SK-N-MC (cell line): ENCODE measurements around the gene FOXO6.
A peak's percentile ranks its signal among the peaks of the same experiment; 100 is the strongest.
"Not testable (repeated sequence)": the region's sequence is repeated elsewhere in the genome, so short reads cannot be mapped to it uniquely, and the experiment has no call there.

Experiments used
- DNase-seq: peaks from one replicate; pipeline ENCODE4 v3.0.0-alpha.2; 2011; ENCODE audit warnings: low read depth, low spot score
- H3K27ac ChIP-seq: fragments of 200-600 bp; sonication (generic); 2 replicates; pipeline ENCODE4 v1.5.1; 2016; ENCODE audit warnings: mixed run types
- H3K36me3 ChIP-seq: fragments of 200-600 bp; sonication (generic); 2 replicates; pipeline ENCODE4 v1.6.1; 2017; ENCODE audit warnings: antibody characterized with exemption, low read length, mixed read lengths; ENCODE audit not compliant: insufficient read depth
- H3K4me3 ChIP-seq: fragments of 200-600 bp; sonication (generic); 2 replicates; pipeline ENCODE4 v1.5.1; 2016
- H3K9ac ChIP-seq: fragments of 200-600 bp; sonication (generic); 2 replicates; pipeline ENCODE4 v1.8.0; 2017; ENCODE audit warnings: mixed run types, mixed read lengths; ENCODE audit not compliant: insufficient read length
- H3K9me3 ChIP-seq: fragments of 200-600 bp; sonication (generic); 2 replicates; pipeline ENCODE4 v1.6.1; 2017; ENCODE audit warnings: low read depth, mild to moderate bottlenecking, antibody characterized with exemption, low read length, moderate library complexity, mixed read lengths
- EZH2 ChIP-seq: fragments of 200-600 bp; sonication (generic); IDR thresholded peaks from one replicate; pipeline ENCODE4 v1.6.1; 2017; ENCODE audit warnings: antibody characterized with exemption
- FOXP2 ChIP-seq: optimal IDR thresholded peaks from 2 replicates; pipeline ENCODE3; 2011; ENCODE audit warnings: mild to moderate bottlenecking, moderate library complexity; ENCODE audit not compliant: insufficient read depth; ENCODE audit errors: extremely low read length, control extremely low read depth
- POLR2AphosphoS5 ChIP-seq: IDR thresholded peaks from 2 replicates; pipeline ENCODE4 v1.6.1; 2012; ENCODE audit warnings: mild to moderate bottlenecking, low read depth, low read length, borderline replicate concordance

The FOXO6 gene

DNA sequence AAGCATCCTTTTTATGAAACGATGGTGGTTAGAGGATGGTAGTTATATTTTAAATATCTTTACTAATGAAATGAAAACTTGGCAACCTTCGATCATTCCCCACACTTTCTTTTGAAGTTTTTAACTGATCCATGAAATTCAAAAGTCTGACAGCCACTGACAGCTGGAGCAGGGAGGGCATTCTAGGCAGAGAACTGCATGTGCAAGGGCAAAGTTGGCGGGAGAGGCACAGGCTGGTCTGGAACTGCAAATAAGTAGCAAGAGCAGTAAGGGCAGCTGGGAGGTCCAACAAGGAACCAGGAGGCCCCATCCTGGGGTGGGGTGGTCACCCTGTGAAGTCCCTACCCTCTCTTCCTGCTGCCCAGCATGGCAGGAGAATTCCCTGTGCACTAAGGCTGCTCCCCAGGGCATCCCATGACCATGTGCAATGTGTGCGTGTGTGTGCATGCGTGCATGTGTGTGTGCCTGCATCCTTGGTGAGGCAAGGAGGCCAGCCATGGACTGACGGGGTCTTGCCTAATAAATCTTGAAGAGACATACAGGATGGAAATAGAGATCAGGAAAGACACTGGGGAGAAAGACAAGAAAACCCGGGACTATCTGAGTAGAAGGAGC is 33.1 kb upstream of the FOXO6 start:
- TF ChIP-seq EZH2 (no peak), POLR2AphosphoS5 (no peak), FOXP2 (no peak)
- Histone ChIP-seq H3K4me3 (no peak overlapping the region), H3K27ac (no peak overlapping the region), H3K36me3 (no peaks in the 10 kb centered on the region), H3K9me3 (no peaks in the 10 kb centered on the region), H3K9ac (no peak overlapping the region)
- DNase-seq, result no peak

DNA sequence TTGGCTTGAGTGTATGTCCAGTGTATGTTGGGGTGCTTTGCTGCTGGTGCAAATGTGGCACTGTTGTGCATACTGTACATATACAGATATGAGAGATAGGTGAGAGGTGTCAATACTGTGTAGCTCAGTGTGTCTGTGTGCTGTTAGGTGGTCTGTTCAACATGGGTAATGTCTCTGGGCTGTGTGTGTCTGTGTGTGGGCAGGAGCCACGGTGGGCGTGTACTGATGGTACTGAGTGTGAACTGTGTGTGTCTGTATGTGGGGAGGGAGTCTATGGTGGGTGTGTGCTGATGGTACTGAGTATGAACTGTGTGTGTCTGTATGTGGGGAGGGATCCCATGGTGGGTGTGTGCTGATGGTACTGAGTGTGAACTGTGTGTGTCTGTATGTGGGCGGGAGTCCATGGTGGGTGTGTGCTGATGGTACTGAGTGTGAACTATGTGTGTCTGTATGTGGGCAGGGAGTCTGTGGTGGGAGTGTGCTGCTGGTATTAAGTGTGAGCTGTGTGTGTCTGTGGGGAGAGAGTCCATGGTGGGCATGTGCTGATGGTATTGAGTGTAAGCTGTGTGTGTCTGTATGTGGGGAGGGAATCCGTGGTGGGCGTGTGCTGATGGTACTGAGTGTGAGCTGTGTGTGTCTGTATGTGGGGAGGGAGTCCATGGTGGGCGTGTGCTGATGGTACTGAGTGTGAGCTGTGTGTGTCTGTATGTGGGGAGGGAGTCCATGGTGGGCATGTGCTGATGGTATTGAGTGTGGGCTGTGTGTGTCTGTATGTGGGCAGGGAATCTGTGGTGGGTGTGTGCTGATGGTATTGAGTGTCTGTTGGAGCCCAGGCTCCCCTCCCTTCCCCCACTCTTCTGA is 32.2 kb upstream of the FOXO6 start:
- Histone ChIP-seq H3K36me3 (no peaks in the 10 kb centered on the region), H3K9me3 (no peaks in the 10 kb centered on the region), H3K27ac (no peak overlapping the region), H3K9ac (no peak overlapping the region), H3K4me3 (no peak overlapping the region)
- no peak for TF ChIP-seq EZH2
- no peak for DNase-seq

DNA sequence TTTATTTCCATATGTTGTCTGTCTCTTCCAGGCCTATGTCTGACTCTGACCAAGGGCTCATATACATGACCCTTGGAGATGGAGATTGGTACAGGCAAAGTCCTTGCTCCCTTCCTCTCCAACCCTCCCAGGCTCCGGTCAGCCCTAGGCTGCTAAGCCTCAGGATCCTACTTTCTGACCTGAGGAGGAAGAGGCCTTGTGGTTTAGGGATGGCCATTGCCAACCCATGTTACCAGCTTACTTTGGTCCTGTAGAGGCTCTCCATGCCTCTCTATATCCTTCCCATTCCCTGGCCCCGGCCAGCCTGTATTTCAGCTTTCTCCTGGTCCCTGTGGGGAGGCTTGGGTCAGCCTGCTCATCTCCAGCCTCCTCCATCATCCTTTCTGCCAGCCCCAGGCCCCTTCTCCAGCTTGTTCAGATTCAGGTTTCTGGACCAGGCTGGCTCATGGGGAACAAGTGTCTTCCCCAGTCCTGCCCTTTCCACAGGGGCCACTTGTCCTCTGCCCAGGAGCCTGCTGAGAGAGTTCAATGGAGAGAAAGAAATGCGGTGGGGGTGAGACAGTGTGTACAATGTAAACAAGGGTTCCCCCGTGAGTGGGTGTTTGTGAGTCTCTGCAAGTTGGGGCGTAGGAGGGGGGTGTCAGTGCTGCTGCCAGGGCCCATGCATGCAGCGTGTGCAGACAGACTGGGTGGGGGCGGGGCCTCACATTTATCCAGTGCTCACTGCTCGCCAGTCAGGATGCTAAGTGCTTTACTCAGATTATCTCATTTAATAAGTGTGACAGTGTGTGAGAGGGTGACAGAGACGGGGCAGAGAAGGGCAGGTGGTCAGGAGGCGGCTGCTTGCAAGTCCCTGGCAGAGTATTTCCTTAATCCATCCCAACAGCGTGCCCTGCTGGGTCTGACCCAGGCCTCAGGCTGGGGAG is 31.3 kb upstream of the FOXO6 start:
- Histone ChIP-seq H3K27ac (no peak overlapping the region), H3K9me3 (no peaks in the 10 kb centered on the region; the same call in 1 of the 2 replicates)
- TF ChIP-seq EZH2, result no peak
- TF ChIP-seq FOXP2, result no peak
- TF ChIP-seq POLR2AphosphoS5, result no peak

DNA sequence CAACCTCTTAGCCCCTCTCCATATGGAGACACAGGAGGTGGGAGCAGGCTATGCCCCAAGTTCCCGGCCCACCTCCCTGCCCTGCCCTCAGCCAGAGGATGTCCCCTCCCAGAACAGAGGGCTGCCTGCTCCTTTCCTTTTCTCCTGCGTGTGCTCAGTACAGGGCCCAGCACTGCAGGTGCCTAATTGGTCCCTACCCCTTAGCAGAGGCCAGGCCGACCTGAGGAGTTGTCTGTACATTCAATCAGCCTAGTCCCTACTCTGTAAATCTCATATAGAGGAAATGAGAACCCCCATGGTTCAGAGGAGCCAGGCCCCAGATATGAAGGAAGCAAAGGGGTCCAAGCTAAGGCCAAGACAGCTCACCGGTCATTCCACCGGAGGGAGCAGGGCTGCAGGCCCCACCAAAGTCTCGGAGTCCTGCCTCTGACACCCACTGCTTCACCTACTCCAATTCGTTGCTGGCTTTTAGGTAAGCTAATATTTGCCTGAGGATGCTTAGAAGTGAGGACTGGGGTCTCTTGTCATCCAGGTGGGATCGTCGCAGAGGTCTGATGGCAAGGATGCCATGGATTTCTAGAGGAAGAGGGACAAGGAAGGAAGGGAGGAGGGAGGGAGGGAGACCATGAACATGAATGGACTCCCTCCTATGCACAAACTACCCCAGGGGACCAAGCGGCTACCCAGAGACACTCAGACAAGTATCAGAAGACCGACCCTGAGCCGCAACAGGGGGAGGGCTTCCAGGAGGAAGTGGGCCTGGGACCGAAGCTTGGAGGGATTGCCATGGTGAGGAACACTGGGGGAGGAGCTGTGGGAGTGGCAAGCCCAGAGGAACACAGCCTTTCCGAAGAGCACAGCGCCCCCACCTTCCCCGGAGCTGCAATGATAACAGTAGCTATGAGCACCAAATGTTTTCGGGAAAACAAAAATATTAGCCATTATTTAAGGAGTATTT is 30.4 kb upstream of the FOXO6 start:
- Histone ChIP-seq H3K9me3 (no peaks in the 10 kb centered on the region; the same call in 1 of the 2 replicates), H3K4me3 (no peak overlapping the region), H3K27ac (no peak overlapping the region), H3K9ac (no peak overlapping the region), H3K36me3 (no peaks in the 10 kb centered on the region)
- DNase-seq, result no peak
- TF ChIP-seq POLR2AphosphoS5, result no peak
- TF ChIP-seq FOXP2, result no peak
- TF ChIP-seq EZH2, result no peak

More for the DNA sequence above, 31.3 kb upstream of the FOXO6 start:
- Histone ChIP-seq H3K4me3 (no peak overlapping the region), H3K9ac (no peak overlapping the region), H3K36me3 (no peaks in the 10 kb centered on the region)
- no peak for DNase-seq

DNA sequence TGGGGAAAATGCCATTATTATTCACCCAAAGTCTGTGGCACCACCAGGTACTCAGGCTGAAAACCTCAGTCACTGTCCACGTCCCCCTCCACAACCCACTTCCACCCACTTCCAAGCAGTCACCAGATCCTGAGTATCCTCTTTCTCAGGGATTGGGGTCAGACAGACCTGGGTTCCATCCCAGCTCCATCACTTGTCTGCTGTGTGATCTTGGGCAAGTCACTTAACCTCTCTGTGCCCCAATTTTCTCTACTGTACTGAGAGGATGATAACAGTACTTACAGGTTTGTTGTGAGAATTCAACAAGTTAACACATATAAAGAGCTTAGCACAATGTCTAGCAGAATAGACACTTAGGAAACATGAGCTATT is 29.7 kb upstream of the FOXO6 start:
- Histone ChIP-seq H3K36me3 (no peaks in the 10 kb centered on the region), H3K4me3 (no peak overlapping the region), H3K9me3 (no peaks in the 10 kb centered on the region; the same call in 1 of the 2 replicates), H3K9ac (no peak overlapping the region), H3K27ac (no peak overlapping the region)
- DNase-seq, result no peak
- no peak for TF ChIP-seq EZH2
- TF ChIP-seq POLR2AphosphoS5, result no peak
- TF ChIP-seq FOXP2, result no peak

DNA sequence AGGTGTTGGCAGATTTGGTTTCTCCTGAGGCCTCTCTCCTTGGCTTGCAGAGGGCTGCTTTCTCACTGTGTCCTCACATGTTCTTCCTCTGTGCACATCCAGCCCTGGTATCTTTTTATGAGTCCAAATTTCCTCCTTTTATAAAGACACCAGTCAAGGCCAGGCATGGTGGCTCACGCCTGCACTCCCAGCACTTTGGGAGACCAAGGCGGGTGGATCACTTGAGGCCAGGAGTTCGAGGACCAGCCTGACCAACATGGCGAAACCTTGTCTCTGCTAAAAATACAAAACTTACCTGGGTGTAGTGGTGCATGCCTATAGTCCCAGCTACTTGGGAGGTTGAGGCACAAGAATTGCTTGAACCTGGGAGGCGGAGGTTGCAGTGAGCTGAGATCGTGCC is 29.1 kb upstream of the FOXO6 start:
- not testable (repeated sequence) for H3K36me3 ChIP-seq, DNase-seq, H3K9ac ChIP-seq, H3K9me3 ChIP-seq, H3K4me3 ChIP-seq, H3K27ac ChIP-seq

DNA sequence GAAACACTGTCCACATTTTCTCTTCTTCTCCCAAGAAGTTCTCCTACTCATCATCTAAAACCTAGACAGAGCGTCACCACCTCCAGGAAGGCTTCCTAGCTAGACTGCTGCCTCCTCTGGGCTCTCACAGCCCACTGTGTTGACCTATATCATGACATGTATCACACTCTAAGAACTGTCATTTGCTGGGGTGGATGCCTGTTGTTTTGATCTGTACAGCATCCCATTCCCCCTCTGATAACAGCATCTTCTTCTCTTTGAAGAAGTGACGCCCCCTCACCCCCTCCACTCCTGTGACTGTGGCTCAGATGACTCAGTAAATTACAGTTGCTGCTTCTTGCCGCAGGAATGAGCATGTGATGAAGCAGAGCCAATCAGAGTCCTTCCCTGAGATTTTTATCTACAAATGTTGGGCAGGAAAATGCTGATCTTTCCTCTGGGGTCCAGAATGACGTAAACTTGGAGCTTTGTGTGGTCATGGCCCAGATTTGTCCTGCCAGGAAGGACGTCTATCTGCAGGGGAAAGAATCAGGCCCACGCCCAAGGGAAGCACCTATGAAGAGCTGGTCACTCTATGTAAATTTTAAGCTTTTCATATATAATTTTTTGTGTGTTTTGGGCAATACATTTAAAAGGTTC is 28.0 kb upstream of the FOXO6 start:
- no peaks in the 10 kb centered on the region; the same call in 1 of the 2 replicates for H3K9me3 ChIP-seq
- H3K9ac ChIP-seq, result no peak overlapping the region
- TF ChIP-seq EZH2, result no peak
- TF ChIP-seq POLR2AphosphoS5, result no peak
- no peak for TF ChIP-seq FOXP2
- no peak overlapping the region for H3K27ac ChIP-seq
- H3K36me3 ChIP-seq, result no peaks in the 10 kb centered on the region
- H3K4me3 ChIP-seq, result no peak overlapping the region
- DNase-seq, result peak; percentile 16
